Putamen (tissue), 1 donor: Measurements from ENCODE around the gene ATP1B3.
"Not testable (repeated sequence)": the region's sequence is repeated elsewhere in the genome, so short reads cannot be mapped to it uniquely, and the experiment has no call there.

Experiments
- DNase-seq: peaks from one replicate; pipeline ENCODE4 v3.0.0-alpha.2; 2016; ENCODE audit warnings: low spot score

ATP1B3 gene

GRCh38 chr3:141949399-141949798 lies 73.0 kb downstream of the ATP1B3 start:
- no peak for DNase-seq

DNA sequence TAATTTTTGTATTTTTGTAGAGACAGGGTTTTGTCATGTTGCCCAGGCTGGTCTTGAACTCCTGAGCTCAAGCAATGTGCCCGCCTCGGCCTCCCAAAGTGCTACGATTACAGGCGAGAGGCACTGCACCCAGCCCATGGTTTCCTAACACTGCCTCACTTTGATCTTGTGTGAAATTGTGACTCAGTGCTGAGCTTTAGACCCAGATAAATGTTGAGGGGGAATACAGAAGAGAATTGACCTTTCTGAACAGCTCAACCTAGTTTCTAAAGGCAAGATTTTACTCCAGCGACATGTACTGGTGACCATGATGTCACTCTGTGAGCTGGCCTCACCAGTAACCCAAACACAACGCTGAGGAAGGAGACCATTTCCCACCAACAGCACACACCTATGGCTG lies 73.5 kb downstream of the ATP1B3 start:
- DNase-seq, result no peak

GRCh38 chr3:141950572-141951493 lies 74.4 kb downstream of the ATP1B3 start:
- no peak for DNase-seq

GRCh38 chr3:141952611-141953010 lies 76.2 kb downstream of the ATP1B3 start:
- no peak for DNase-seq

- DNase-seq, result no peak
Observed at GRCh38 chr3:141955175-141955574, 78.7 kb downstream of the ATP1B3 start.

- no peak for DNase-seq
Observed at GRCh38 chr3:141959589-141960554, 83.4 kb downstream of the ATP1B3 start.

DNA sequence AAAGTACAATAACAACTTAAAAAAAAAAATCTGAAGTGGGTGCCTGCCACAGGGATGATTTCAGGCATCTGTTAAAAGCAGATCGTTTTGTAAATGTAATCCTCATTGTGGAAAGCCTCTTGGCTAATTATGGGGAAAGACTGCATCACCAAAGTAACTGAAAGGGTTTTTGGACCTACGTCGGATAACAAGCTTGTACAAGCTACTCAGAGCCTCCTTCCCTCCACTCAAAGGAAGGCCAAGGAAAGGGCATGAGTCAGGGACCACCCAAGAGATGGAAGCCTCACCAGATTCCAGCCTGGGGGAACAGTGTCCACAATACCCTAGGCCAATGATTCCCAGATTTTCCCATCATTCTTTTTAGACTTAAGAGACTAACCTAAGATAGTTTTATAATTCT lies 84.3 kb downstream of the ATP1B3 start:
- DNase-seq, result no peak

DNA sequence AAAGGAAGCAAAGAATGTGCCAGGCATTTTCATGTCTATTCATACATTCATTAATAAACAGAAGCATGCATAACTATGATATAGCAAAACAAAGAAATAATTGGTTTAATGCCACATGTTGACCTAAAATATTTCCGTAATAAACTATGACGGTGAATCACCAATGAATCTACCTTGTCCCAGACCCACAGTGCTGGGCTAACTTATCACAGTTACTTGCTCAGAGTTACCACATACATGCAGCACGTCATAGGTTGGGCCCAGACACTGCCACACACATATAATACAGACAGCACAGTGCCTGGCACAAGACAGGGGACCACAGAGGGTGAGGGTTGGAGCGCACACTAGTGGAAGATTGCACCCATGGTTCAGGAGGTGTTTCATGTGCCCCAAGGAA lies 86.9 kb downstream of the ATP1B3 start:
- DNase-seq, result no peak

GRCh38 chr3:141965471-141965870 lies 89.0 kb downstream of the ATP1B3 start:
- no peak for DNase-seq

DNA sequence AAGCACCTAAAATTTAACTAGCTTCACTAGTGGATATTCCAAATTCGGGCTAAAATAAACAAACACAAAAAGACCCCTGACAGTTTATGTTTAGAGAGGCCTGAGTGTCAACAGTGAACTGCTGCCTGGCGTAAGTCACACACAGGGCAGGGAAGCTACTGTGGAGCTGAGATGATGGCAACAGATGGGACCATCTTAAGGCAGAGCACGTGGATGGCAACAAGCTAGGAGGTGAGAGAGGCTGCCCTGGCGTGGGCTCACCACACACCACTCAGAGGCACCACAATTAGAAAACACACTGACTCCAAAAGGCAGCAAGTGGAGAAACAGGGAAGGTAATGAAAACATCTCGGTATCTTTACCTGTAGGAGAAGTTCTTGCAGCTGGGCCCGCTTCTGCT lies 93.3 kb downstream of the ATP1B3 start:
- no peak for DNase-seq

DNA sequence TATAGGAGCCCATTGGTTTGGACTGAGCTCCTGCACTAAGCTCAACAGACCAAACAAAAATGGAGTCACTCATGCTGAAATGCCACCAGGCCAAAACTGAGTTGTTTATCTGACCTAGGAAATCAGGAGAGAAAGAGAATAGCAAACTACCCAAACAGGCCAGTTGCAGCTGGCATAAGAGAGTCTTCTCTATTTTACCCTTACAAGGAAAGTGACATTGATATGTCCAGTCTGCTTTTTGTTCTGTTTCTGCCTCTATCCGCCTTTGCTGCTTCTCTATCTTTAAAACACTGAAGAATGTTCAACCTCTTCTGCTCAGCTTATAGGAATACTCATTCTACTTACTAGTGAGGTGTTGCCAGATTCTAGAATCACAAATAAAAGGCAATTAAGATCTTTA lies 95.1 kb downstream of the ATP1B3 start:
- DNase-seq, result no peak

DNA sequence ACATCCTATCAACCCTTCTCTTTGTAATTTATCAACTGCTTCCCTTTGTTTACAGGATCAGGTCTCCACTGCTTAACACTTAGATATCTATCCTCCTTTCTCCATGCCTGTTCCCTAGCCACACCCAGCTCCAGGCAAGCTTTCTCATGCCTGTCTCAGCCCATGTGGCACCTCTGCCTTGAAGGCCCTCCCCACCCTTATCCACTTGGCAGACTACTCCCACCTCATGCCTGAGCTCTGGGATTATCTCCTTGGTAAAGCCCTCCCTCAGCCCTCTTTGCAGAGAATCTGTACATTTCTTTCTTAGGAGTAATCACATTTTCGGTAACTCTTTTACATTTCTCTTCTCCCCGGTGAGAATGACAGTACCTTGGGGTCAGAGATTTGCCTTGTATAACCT lies 96.0 kb downstream of the ATP1B3 start:
- DNase-seq, result no peak

- not testable (repeated sequence) for DNase-seq
Observed at GRCh38 chr3:141974777-141975176, 98.3 kb downstream of the ATP1B3 start.
